Endothelial cell of umbilical vein (primary cell): Measurements from ENCODE around the gene ARL5C.

Experiments used
- CTCF ChIP-seq, 2 donors: IDR thresholded peaks; 1 replicate in 1 of 2; 2 replicates in 1 of 2; pipeline ENCODE4 v1.5.1; 2011; ENCODE audit warnings: low read length in 2 of 2, mild to moderate bottlenecking in 2 of 2, moderate library complexity in 2 of 2, control low read depth in 1 of 2, inconsistent platforms in 1 of 2, low read depth in 1 of 2; ENCODE audit not compliant: insufficient read depth in 1 of 2; ENCODE audit errors: extremely low read depth in 1 of 2
- JUN ChIP-seq: IDR thresholded peaks from 2 replicates; pipeline ENCODE4 v1.6.1; 2011; ENCODE audit warnings: borderline replicate concordance, low read depth; ENCODE audit not compliant: insufficient read length, insufficient read depth
- POLR2A ChIP-seq: IDR thresholded peaks from 2 replicates; pipeline ENCODE4 v1.6.1; 2012; ENCODE audit warnings: low read depth, mild to moderate bottlenecking, control low read depth, low read length

- TF ChIP-seq CTCF (IDR thresholded peaks at IDR 0.05; ENCODE audit: extremely low read depth in 1 of 2, insufficient read depth in 1 of 2, low read depth in 1 of 2, low read length in 2 of 2) = no peak
- no peak for TF ChIP-seq JUN
- no peak for TF ChIP-seq POLR2A
Observed at GRCh38 chr17:39108461-39109375, 57.2 kb downstream of the ARL5C start.
